DMS153 treated with DMSO at 0.1 percent for 48 hours (cell line): ENCODE data around the gene ATP9A.
"Not testable (repeated sequence)": the region's sequence is repeated elsewhere in the genome, so short reads cannot be mapped to it uniquely, and the experiment has no call there.

Source experiments
- DNase-seq: peaks from one replicate; lab custom pipeline; 2025; ENCODE audit not compliant: unreplicated experiment; lab: John Stamatoyannopoulos, UW

The ATP9A gene

GRCh38 chr20:51757226-51757625, 11.0 kb downstream of the ATP9A start:
- no peak for DNase-seq

- no peak for DNase-seq
Measured at GRCh38 chr20:51756653-51757052, 11.5 kb downstream of the ATP9A start.

- DNase-seq = not testable (repeated sequence)
Measured at GRCh38 chr20:51753220-51753619, 15.0 kb downstream of the ATP9A start.

GRCh38 chr20:51752343-51752951, 15.7 kb downstream of the ATP9A start:
- no peak for DNase-seq

- no peak for DNase-seq
Measured at GRCh38 chr20:51750770-51751388, 17.3 kb downstream of the ATP9A start.

GRCh38 chr20:51750037-51750769, 18.0 kb downstream of the ATP9A start:
- no peak for DNase-seq

DNA sequence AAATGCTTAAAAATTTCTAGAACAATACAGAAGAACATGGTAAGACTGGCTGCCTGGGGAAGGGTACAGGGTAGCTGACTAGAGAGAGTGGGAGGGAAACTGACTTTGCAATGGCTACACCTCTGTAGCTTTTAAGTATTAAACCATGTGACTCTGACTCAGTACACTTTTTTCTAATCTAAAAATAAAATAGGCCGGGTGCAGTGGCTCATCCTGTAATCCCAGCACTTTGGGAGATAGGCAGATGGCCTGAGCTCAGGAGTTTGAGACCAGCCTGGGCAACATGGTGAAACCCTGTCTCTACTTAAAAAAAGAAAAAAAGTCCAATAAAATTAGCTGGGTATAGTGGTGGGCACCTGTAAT, 18.5 kb downstream of the ATP9A start:
- DNase-seq = no peak

DNA sequence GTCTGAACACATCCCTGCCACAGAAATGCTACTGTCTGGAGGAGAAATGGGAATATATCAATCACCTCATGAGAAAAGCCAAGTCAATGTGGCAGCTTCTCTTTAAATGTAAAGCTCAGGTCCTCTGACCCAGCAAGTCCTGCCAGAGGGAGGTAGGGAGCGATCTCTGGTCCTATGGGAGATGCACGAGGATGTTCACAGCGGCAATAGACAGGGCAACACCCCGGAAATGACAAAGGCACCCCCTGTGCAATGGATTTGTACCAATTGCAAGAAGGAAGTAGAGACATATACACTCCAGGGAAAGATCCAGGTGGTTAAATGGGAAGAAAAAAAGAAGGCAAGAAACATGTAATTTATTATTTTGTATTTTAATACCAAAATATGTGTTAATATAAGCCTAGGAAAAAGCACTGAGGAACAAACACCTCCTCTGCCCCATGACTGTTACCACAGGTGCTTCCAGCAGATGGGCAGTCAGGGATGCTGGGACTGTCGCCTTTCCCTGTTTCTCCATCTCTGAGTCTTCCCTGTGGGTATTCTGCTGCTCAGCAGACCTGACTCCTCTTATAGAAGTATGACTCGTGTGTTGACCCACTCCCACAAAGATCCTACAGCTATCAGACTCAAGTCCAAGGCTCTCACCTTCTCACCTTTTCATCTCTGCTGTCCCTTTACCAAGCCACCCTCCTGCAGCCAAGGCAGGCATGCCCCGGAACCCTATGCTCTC, 20.8 kb downstream of the ATP9A start:
- DNase-seq = no peak

DNA sequence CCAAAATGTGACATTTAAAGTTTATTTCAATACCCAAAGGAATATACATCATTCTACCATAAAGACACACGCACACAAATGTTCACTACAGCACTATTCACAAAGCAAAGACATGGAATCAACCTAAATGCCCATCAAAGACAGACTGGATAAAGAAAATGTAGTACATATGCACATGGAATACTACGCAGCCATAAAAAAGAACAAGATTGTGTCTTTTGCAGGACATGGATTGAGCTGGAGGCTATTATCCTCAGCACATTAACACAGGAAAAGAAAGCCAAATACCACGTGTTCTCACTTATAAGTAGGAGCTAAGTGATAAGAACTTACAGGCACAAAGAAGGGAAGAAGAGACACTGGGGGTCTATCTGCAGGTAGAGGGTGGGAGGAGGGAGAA, 22.4 kb downstream of the ATP9A start:
- DNase-seq = no peak

DNA sequence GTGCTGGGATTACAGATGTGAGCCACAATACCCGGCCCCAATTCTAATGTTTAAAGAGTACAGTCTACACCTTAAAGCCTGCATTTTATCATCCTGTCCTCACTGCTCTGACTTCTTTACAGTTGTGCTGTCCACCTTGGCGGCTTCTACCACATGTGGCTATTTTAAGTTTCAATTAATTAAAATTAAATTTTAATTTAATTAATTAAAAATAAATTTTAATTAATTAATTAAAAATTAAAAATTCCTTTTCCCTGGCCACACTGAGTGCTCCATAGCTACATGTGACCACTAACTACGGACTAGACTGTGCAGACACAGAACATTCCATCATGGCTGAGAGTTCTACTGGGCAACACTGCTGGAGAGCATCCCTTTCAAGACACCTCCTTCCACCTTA, 27.4 kb downstream of the ATP9A start:
- DNase-seq = no peak

- not testable (repeated sequence) for DNase-seq
Measured at GRCh38 chr20:51740308-51740707, 27.9 kb downstream of the ATP9A start.

DNA sequence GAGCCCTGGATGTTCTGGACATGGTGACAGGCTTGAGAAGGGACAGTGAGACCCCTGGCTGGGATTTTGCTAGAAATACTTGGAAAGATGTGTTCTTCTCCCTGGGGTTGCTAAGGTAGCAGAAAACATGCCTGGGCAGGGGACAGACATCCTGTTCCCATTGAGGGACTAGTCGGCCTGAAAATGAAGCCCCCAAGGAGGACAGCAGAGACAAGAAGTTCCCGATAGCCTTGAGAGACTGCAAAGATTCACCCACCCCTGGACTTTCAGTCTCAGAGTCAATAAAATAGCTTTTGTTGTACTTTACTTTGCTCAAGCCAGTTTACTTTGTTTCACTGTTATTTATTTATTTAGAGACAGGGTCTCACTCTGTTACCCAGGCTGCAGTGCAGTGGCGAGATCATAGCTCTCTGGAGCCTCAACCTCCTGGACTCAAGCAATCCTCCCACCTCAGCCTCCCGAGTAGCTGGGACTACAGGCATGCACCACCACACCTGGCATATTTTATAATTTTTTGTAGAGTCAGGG, 28.4 kb downstream of the ATP9A start:
- DNase-seq = no peak

DNA sequence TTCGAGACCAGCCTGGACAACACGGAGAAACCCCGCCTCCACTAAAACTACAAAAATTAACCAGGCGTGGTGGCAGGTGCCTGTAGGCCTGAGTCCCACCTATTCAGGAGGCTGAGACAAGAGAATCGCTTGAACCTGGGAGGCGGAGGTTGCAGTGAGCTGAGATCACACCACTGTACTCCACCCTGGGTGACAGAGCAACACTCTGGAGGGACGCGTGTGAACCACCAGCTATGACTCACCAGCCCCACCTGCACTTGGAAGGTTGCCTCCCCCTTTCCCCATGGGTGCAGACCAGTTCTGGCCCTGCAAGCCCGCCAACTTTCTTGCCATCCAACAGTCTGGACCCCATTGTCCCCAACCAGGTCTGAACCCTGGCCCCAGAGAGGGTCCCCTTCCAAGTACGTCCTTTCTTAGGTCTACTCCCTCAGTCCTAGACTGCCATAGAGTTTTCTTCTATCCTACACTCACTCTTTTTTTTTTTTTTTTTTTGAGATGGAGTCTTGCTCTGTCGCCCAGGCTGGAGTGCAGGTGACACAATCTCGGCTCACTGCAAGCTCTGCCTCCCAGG, 29.2 kb downstream of the ATP9A start:
- no peak for DNase-seq

DNA sequence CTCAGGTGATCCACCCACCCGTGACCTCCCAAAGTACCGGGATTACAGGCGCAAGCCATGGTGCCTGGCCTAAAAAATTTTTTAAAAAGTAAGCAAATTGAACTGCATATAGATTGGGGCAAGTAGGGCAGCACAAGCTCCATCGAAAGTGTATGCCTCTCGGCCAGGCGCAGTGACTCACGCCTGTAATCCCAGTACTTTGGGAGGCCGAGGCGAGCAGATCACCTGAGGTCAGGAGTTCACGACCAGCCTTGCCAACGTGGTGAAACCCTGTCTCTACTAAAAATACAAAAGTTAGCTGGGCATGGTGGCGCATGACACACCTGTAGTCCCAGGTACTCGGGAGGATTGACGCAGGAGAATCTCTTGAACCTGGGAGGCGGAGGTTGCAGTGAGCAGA, 29.9 kb downstream of the ATP9A start:
- not testable (repeated sequence) for DNase-seq

DNA sequence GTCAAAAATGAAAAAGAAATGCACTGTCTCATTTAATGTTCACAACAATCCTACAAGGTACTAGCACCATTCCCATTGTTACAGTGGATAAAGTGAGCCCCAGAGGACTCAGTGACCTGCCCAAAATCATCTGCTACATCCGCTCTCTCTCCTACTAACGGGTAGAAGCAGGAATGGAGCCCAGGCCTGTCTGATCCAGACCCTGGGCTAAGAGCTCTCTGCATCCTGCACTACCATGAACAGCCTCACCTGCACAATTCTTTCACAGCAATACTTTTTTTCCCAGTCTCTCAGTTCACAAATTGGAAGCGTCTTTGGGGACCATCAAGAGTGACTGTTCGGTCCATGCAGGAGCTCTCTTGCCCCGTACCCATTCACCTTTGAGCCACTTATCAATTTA, 31.2 kb downstream of the ATP9A start:
- DNase-seq = no peak

GRCh38 chr20:51735728-51736600, 32.2 kb downstream of the ATP9A start:
- DNase-seq = no peak

DNA sequence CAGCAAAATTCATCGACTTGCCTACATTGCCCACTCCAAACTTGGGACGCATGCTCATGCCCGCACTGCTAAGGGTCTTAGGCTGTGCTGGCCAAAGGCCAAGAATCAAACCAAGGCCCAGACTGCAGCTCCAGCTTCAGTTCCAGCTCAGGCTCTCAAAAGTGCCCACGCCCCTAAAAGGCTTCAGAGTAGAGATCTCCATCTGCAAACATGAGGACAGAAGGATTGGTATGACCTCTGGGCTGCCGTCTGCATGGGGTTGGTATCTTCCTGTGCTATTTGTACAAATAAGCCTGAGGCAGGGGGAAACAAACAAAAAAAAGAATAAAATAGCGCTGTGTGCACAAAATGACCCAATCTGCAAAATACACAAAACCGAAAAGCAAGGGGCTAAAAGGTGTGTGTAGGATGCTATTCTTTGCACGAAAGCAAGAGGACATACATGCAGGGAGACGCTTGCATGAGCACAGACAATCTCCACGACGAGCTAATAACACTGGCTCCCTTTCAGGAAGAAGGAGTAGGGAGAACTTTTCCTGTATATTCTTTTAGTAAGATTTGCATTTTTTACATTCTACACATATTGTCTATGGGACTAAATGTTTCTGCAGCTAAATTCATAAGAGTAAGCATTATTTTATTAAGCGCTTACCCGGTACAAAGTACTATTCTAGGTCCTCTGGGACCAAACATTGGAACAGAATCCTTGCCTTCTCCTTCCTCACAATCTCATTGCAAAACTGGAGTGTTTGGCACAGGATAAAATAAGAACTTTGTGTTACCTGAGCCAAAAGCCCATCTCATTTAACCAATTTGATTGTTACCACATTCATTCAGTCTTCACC, 33.1 kb downstream of the ATP9A start:
- no peak for DNase-seq

DNA sequence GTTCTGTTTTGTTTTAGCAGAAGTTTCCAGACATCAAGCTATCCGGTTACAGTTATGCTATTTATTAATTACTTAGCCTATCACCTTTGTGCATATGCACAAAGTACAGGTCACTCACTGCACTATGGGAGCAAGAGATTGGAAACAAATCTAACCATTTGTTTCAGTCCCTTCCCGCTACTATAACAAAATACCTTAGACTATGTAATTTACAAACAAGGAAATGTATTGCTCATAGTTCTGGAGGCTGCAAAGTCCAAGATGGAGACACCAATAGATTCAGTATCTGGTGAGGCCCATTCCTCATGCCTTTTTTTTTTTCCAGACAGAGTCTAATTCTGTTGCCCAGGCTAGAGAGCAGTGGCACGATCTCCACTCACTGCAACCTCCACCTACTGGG, 35.1 kb downstream of the ATP9A start:
- DNase-seq = no peak

- DNase-seq = no peak
Measured at GRCh38 chr20:51732096-51732791, 35.9 kb downstream of the ATP9A start.
